Thoracic aorta (tissue), 2 donors: ENCODE data around the gene MADD. TPM values are rescaled to one million over a fixed set of nuclear protein-coding genes. Genes with fewer than 3 reads are reported as not detected.

Source experiments
- ATAC-seq: fragments of 150-250 bp; one replicate; pipeline ENCODE4 v1.8.0; 2017; ENCODE audit warnings: low read depth; ENCODE audit not compliant: insufficient number of reproducible peaks, low FRiP score
- DNase-seq: peaks from one replicate; pipeline ENCODE4 v3.0.0-alpha.2; 2020; ENCODE audit warnings: low spot score
- H3K27ac ChIP-seq, 2 donors: fragments of 200-600 bp; sonication (generic); 1 replicate in 1 of 2; 2 replicates in 1 of 2; pipeline ENCODE4 v1.5.1; 2016; ENCODE audit warnings: mild to moderate bottlenecking in 2 of 2, moderate library complexity in 2 of 2
- H3K27me3 ChIP-seq: fragments of 200-600 bp; sonication (generic); replicated peaks from 2 replicates; pipeline ENCODE4 v1.6.0; 2016; ENCODE audit warnings: mild to moderate bottlenecking; ENCODE audit not compliant: insufficient read depth
- H3K36me3 ChIP-seq: fragments of 200-600 bp; sonication (generic); one replicate; pipeline ENCODE4 v1.5.1; 2016
- H3K4me1 ChIP-seq, 2 donors: fragments of 200-600 bp; sonication (generic); 1 replicate in 1 of 2; 2 replicates in 1 of 2; pipeline versions ENCODE4 v1.5.1 to v1.6.0; 2016; ENCODE audit warnings: low read depth in 2 of 2, mild to moderate bottlenecking in 1 of 2; ENCODE audit not compliant: control insufficient read depth in 1 of 2
- H3K4me3 ChIP-seq: fragments of 200-600 bp; sonication (generic); 2 replicates; pipeline ENCODE4 v1.5.1; 2016; ENCODE audit warnings: mild to moderate bottlenecking
- H3K9me3 ChIP-seq: fragments of 200-600 bp; sonication (generic); 2 replicates; pipeline ENCODE4 v1.5.1; 2016
- CTCF ChIP-seq: fragments of 200-600 bp; sonication (generic); IDR thresholded peaks from one replicate; pipeline ENCODE4 v1.5.1; 2019; ENCODE audit warnings: antibody characterized with exemption
- total RNA-seq, 2 donors: library from RNA; depleted of rRNA; stranded (reverse); fragments of >200 nt; gene quantifications; one replicate each; pipeline versions ENCODE4 v1.1.0 to v1.2.3, GENCODE V29; 2016

The MADD gene
- total RNA-seq, 2 donors from 2014 or later = 58.9 to 74.3 TPM

- Histone ChIP-seq H3K9me3 (no peaks in the 10 kb centered on the region), H3K36me3 (peaks cover 27% of the 10 kb centered on the region)
- ATAC-seq = no peak
These were observed 47.3 kb downstream of the MADD start for GRCh38 chr11:47317064-47317828.

GRCh38 chr11:47318166-47318565, 48.2 kb downstream of the MADD start:
- Histone ChIP-seq H3K27ac (no peak overlapping the region), H3K9me3 (no peaks in the 10 kb centered on the region), H3K4me3 (no peak overlapping the region), H3K4me1 (no peaks in the 10 kb centered on the region), H3K36me3 (peaks cover 22% of the 10 kb centered on the region), H3K27me3 (no peaks in the 10 kb centered on the region)
- ATAC-seq (no peak), DNase-seq (no peak)
- TF ChIP-seq CTCF = no peak

More at GRCh38 chr11:47317064-47317828, 47.3 kb downstream of the MADD start:
- H3K27ac ChIP-seq = no peak overlapping the region
- no peak for TF ChIP-seq CTCF
- no peaks in the 10 kb centered on the region for H3K4me1 ChIP-seq
- no peak for DNase-seq
- no peak overlapping the region for H3K4me3 ChIP-seq
- H3K27me3 ChIP-seq = no peaks in the 10 kb centered on the region

DNA sequence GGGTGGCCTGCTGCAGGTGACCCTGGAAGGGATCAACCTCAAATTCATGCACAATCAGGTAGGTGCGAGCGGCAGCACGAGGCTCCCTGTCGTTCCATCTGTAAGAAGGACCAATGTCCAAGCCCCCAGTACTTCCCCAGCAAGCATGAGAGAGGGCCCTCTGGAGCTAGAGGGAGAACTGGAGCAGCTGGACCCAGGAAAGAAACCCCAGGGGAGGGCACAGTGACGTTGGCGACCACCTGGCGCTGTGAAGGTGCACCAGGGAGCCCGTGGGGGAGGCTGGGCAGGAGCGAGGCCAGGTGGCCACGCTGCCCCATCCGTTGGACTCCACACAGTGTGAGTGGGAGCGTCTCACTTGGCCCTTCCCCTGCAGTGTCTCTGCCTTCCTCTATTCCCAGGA, 54.6 kb downstream of the MADD start:
- Histone ChIP-seq H3K4me3 (no peak overlapping the region), H3K36me3 (peaks cover 41% of the 10 kb centered on the region), H3K4me1 (peaks cover 0 to 3% of the 10 kb centered on the region in 2 donors), H3K27ac (no peak overlapping the region), H3K27me3 (no peaks in the 10 kb centered on the region), H3K9me3 (no peaks in the 10 kb centered on the region)
- no peak for TF ChIP-seq CTCF
- DNase-seq (no peak), ATAC-seq (no peak)

GRCh38 chr11:47325271-47326041, 55.5 kb downstream of the MADD start:
- no peak for TF ChIP-seq CTCF
- no peak overlapping the region for H3K27ac ChIP-seq
- ATAC-seq (no peak), DNase-seq (no peak)
- H3K4me3 ChIP-seq = no peak overlapping the region
- no peaks in the 10 kb centered on the region for H3K9me3 ChIP-seq
- peaks cover 41% of the 10 kb centered on the region for H3K36me3 ChIP-seq
- peaks cover 0 to 8% of the 10 kb centered on the region in 2 donors for H3K4me1 ChIP-seq
- H3K27me3 ChIP-seq = no peaks in the 10 kb centered on the region

GRCh38 chr11:47326198-47326597, 56.3 kb downstream of the MADD start:
- no peaks in the 10 kb centered on the region for H3K9me3 ChIP-seq
- H3K27me3 ChIP-seq = no peaks in the 10 kb centered on the region
- DNase-seq (no peak), ATAC-seq (no peak)
- H3K4me3 ChIP-seq = no peak overlapping the region
- no peak overlapping the region for H3K27ac ChIP-seq
- peaks cover 41% of the 10 kb centered on the region for H3K36me3 ChIP-seq
- no peak for TF ChIP-seq CTCF
- peaks cover 0 to 8% of the 10 kb centered on the region in 2 donors for H3K4me1 ChIP-seq
